Mesothelial cell of epicardium (in vitro differentiated cells): Measurements from ENCODE around the gene LDLRAD4. TPM values are rescaled to one million over a fixed set of nuclear protein-coding genes. Genes with fewer than 3 reads are reported as not detected.

ENCODE experiments used
- DNase-seq, 2 experiments: peaks; one replicate each; pipeline ENCODE4 v3.0.0; 2021; ENCODE audit warnings: low spot score in 2 of 2; ENCODE audit not compliant: unreplicated experiment in 2 of 2
- H3K27ac Mint-ChIP-seq: 2 replicates; pipeline ENCODE4 v1.8.0; 2021; ENCODE audit warnings: mixed read lengths
- H3K27me3 Mint-ChIP-seq: 2 replicates; pipeline ENCODE4 v1.8.0; 2021; ENCODE audit warnings: low read depth, mixed read lengths
- H3K36me3 Mint-ChIP-seq: 2 replicates; pipeline ENCODE4 v1.8.0; 2021; ENCODE audit warnings: mixed read lengths
- H3K4me1 Mint-ChIP-seq: 2 replicates; pipeline ENCODE4 v1.8.0; 2021; ENCODE audit warnings: mixed read lengths
- H3K4me3 Mint-ChIP-seq: 2 replicates; pipeline ENCODE4 v1.8.0; 2021; ENCODE audit warnings: mild to moderate bottlenecking, moderate library complexity, mixed read lengths
- H3K9me3 Mint-ChIP-seq: 2 replicates; pipeline ENCODE4 v1.8.0; 2021; ENCODE audit warnings: mixed read lengths
- total RNA-seq: library from RNA; stranded (reverse); gene quantifications from 3 replicates; pipeline ENCODE4 v1.2.1, GENCODE V29; 2021
- TF ChIP-seq, protein P1 (sequence below): fragments of 200-600 bp; sonication (generic); IDR thresholded peaks from one replicate; pipeline ENCODE4 v1.5.0; 2021; ENCODE audit warnings: antibody characterized with exemption; ENCODE audit not compliant: unreplicated experiment

The LDLRAD4 gene
- total RNA-seq, 1 donor from 2014 or later, result 29.7 TPM

DNA sequence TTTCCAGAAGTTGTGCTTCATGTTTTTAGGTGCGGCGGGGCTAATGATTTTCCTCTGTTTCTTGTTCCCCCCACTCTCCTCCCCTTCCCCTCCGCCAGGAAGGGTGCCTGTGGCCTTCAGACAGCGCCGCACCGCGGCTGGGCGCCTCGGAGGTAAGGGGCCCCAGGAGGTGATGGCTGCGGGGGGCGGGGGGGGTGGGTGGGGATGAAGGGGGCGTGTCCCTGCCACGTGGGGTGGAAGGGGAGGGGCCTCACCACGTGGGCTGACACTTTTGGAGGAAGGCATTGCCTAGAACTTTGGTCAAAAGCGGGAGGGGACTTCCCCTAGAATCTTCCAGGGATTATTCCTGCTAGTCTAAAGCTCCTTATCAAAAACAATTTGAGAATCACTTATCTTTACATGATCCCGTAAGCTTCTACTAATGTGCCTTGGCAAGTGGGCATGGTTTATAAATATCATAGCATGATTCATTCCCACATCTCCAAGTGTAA is 424.7 kb downstream of the LDLRAD4 start:
- H3K36me3 Mint-ChIP-seq, result peaks cover 4% of the 10 kb centered on the region
- H3K27ac Mint-ChIP-seq, result no peak overlapping the region
- peaks cover 3% of the 10 kb centered on the region for H3K4me1 Mint-ChIP-seq
- DNase-seq, result no peak
- TF ChIP-seq, protein P1, sequence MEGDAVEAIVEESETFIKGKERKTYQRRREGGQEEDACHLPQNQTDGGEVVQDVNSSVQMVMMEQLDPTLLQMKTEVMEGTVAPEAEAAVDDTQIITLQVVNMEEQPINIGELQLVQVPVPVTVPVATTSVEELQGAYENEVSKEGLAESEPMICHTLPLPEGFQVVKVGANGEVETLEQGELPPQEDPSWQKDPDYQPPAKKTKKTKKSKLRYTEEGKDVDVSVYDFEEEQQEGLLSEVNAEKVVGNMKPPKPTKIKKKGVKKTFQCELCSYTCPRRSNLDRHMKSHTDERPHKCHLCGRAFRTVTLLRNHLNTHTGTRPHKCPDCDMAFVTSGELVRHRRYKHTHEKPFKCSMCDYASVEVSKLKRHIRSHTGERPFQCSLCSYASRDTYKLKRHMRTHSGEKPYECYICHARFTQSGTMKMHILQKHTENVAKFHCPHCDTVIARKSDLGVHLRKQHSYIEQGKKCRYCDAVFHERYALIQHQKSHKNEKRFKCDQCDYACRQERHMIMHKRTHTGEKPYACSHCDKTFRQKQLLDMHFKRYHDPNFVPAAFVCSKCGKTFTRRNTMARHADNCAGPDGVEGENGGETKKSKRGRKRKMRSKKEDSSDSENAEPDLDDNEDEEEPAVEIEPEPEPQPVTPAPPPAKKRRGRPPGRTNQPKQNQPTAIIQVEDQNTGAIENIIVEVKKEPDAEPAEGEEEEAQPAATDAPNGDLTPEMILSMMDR, result no peak
- H3K27me3 Mint-ChIP-seq, result no peaks in the 10 kb centered on the region
- peaks cover 6% of the 10 kb centered on the region for H3K9me3 Mint-ChIP-seq
- H3K4me3 Mint-ChIP-seq, result no peak overlapping the region

DNA sequence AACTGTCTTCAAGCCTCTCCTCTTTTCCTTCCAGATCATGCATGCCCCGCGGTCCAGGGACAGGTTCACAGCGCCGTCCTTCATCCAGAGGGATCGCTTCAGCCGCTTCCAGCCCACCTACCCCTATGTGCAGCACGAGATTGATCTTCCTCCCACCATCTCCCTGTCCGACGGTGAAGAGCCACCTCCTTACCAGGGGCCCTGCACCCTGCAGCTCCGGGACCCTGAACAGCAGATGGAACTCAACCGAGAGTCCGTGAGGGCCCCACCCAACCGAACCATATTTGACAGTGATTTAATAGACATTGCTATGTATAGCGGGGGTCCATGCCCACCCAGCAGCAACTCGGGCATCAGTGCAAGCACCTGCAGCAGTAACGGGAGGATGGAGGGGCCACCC is 426.5 kb downstream of the LDLRAD4 start:
- Mint-ChIP-seq H3K27me3 (no peaks in the 10 kb centered on the region), H3K9me3 (peaks cover 6% of the 10 kb centered on the region), H3K4me1 (peaks cover 3% of the 10 kb centered on the region), H3K27ac (no peak overlapping the region), H3K4me3 (no peak overlapping the region), H3K36me3 (peaks cover 4% of the 10 kb centered on the region)
- no peak for DNase-seq
- TF ChIP-seq, protein P1, result no peak

DNA sequence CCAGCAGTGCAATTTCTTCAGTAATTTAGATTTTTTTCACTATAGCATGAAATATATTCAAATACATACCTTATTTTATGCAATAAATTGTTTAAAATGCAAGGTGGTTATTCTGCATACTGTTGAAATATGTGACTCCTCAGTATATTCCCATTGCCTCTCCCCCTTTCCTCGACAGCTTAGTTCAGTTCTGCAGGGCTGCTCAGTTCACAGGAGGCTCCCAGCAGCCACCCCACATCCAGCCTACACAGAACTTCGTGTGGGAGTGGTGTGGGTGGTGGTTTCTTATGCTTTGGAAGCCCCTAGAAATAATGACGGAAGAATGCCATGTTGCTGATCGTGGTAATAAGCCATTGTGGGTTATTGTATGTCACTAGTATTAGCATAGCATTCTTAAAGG is 428.1 kb downstream of the LDLRAD4 start:
- no peak overlapping the region for H3K27ac Mint-ChIP-seq
- no peak for DNase-seq
- peaks cover 3% of the 10 kb centered on the region for H3K4me1 Mint-ChIP-seq
- no peaks in the 10 kb centered on the region for H3K27me3 Mint-ChIP-seq
- no peaks in the 10 kb centered on the region for H3K36me3 Mint-ChIP-seq
- TF ChIP-seq, protein P1, result no peak
- no peaks in the 10 kb centered on the region for H3K9me3 Mint-ChIP-seq
- H3K4me3 Mint-ChIP-seq, result no peak overlapping the region

DNA sequence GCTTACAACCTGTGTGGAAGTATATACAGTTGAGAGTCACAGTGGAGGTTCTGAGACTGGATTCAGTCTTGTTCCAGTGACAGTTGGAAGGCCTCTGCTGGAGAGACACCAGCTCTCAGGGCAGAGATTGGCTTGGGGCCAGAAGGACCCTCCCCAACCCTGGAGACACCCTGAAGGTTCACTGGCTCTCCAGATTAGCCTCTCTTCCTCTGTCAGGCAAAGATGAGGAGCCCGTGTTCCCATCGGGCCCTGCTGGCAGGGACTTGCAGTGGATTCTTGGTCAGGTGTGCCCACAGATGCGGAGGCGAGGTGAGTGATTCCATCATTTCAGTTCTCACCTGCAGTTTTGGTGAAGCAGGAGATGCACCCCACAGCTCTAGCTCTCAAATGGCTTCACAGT is 429.2 kb downstream of the LDLRAD4 start:
- Mint-ChIP-seq H3K36me3 (no peaks in the 10 kb centered on the region), H3K4me3 (no peak overlapping the region), H3K4me1 (peaks cover 3% of the 10 kb centered on the region), H3K27ac (no peak overlapping the region), H3K27me3 (no peaks in the 10 kb centered on the region), H3K9me3 (no peaks in the 10 kb centered on the region)
- TF ChIP-seq, protein P1, result no peak
- DNase-seq, result no peak

DNA sequence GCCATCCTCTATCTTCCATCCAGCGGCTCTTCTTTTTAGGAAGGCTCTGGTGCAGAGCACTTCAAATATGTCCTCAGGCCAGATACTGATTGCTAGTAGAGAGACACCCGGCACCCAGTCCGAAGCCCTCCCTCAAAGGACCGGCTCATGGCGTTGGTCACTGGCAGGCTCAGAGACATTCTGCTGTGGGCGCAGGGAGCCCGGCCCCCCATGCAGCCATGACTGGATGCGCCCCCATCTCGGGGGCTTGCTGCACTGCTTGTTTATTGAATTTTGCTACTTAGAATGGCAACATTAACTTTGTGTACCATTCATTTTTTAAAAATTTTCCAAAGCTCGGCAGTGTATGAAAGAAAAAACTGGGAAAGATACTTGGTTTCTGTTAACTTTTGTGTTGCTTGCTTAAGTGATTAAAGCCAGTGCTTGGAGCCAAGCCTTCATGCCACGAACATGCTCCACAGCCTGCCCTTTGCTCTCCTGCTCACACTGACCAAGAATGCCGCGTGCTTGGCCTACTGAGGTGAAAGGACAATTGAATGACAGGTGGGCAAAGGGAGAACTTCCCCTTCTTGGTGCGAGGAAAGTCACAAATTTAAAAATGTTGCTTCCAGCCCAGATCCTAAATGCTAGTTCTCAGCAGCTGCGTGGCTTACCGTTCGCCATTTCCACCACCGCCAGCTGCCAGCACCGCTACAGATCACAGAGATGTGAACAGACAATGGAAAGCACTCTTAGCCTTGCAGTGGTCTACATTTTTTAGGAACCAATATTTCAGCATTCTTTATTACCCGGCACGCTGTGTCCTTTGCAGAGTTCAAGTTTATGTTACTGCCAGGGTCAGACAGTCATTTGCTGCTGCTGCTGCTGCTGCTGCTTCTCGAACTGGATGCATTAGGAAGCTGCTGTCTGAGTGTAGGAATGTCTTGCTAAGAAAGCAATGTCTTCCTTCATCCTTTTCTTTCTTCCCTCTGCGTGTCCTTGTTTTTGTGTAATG is 431.1 kb downstream of the LDLRAD4 start:
- peaks cover 3% of the 10 kb centered on the region for H3K27me3 Mint-ChIP-seq
- H3K36me3 Mint-ChIP-seq, result no peaks in the 10 kb centered on the region
- no peak overlapping the region for H3K4me3 Mint-ChIP-seq
- peaks cover 5% of the 10 kb centered on the region for H3K4me1 Mint-ChIP-seq
- no peaks in the 10 kb centered on the region for H3K9me3 Mint-ChIP-seq
- TF ChIP-seq, protein P1, result no peak
- DNase-seq, result no peak
- no peak overlapping the region for H3K27ac Mint-ChIP-seq
